ENCODE measurements around the gene GPR158. TPM values are rescaled to one million over a fixed set of nuclear protein-coding genes. Genes with fewer than 3 reads are reported as not detected.

GPR158 gene
- total and polyA plus RNA-seq, 2 of the 8 experiments (the other 6 are each of a cell fraction or from before 2014, with no cell fraction given) = 0.14 to 0.78 TPM

DNA sequence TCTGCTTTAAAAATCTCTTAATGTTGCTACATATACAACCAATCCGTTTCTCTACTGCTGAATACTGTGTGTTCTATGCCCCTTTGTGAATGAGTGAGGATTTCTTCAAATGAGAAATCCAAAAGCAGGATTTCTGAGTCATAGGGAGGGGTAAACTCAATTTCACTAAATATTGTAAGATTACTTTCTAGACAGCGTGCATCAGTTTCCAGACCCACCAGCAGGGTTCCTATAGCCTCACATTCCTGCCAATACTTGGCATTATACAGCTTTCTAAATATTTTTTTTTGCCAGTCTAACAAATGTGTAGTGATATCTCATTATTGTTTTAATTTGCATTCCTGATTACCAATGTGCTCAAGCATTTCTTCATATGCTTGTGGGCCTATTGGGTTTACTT lies 35.5 kb downstream of the GPR158 start (continued):
- TF ChIP-seq, protein P1, sequence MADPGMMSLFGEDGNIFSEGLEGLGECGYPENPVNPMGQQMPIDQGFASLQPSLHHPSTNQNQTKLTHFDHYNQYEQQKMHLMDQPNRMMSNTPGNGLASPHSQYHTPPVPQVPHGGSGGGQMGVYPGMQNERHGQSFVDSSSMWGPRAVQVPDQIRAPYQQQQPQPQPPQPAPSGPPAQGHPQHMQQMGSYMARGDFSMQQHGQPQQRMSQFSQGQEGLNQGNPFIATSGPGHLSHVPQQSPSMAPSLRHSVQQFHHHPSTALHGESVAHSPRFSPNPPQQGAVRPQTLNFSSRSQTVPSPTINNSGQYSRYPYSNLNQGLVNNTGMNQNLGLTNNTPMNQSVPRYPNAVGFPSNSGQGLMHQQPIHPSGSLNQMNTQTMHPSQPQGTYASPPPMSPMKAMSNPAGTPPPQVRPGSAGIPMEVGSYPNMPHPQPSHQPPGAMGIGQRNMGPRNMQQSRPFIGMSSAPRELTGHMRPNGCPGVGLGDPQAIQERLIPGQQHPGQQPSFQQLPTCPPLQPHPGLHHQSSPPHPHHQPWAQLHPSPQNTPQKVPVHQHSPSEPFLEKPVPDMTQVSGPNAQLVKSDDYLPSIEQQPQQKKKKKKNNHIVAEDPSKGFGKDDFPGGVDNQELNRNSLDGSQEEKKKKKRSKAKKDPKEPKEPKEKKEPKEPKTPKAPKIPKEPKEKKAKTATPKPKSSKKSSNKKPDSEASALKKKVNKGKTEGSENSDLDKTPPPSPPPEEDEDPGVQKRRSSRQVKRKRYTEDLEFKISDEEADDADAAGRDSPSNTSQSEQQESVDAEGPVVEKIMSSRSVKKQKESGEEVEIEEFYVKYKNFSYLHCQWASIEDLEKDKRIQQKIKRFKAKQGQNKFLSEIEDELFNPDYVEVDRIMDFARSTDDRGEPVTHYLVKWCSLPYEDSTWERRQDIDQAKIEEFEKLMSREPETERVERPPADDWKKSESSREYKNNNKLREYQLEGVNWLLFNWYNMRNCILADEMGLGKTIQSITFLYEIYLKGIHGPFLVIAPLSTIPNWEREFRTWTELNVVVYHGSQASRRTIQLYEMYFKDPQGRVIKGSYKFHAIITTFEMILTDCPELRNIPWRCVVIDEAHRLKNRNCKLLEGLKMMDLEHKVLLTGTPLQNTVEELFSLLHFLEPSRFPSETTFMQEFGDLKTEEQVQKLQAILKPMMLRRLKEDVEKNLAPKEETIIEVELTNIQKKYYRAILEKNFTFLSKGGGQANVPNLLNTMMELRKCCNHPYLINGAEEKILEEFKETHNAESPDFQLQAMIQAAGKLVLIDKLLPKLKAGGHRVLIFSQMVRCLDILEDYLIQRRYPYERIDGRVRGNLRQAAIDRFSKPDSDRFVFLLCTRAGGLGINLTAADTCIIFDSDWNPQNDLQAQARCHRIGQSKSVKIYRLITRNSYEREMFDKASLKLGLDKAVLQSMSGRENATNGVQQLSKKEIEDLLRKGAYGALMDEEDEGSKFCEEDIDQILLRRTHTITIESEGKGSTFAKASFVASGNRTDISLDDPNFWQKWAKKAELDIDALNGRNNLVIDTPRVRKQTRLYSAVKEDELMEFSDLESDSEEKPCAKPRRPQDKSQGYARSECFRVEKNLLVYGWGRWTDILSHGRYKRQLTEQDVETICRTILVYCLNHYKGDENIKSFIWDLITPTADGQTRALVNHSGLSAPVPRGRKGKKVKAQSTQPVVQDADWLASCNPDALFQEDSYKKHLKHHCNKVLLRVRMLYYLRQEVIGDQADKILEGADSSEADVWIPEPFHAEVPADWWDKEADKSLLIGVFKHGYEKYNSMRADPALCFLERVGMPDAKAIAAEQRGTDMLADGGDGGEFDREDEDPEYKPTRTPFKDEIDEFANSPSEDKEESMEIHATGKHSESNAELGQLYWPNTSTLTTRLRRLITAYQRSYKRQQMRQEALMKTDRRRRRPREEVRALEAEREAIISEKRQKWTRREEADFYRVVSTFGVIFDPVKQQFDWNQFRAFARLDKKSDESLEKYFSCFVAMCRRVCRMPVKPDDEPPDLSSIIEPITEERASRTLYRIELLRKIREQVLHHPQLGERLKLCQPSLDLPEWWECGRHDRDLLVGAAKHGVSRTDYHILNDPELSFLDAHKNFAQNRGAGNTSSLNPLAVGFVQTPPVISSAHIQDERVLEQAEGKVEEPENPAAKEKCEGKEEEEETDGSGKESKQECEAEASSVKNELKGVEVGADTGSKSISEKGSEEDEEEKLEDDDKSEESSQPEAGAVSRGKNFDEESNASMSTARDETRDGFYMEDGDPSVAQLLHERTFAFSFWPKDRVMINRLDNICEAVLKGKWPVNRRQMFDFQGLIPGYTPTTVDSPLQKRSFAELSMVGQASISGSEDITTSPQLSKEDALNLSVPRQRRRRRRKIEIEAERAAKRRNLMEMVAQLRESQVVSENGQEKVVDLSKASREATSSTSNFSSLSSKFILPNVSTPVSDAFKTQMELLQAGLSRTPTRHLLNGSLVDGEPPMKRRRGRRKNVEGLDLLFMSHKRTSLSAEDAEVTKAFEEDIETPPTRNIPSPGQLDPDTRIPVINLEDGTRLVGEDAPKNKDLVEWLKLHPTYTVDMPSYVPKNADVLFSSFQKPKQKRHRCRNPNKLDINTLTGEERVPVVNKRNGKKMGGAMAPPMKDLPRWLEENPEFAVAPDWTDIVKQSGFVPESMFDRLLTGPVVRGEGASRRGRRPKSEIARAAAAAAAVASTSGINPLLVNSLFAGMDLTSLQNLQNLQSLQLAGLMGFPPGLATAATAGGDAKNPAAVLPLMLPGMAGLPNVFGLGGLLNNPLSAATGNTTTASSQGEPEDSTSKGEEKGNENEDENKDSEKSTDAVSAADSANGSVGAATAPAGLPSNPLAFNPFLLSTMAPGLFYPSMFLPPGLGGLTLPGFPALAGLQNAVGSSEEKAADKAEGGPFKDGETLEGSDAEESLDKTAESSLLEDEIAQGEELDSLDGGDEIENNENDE (IDR thresholded peaks at IDR 0.05; ENCODE audit: insufficient replicate concordance, low read length) = no peak
- TF ChIP-seq SIRT6 (IDR thresholded peaks at IDR 0.05; ENCODE audit: low read length) = no peak
- no peak for TF ChIP-seq TEAD4 (IDR thresholded peaks at IDR 0.05; ENCODE audit: low read depth, low read length)
- no peak for TF ChIP-seq ZNF274 (IDR thresholded peaks at IDR 0.05; ENCODE audit: borderline replicate concordance, extremely low read depth, low read length)
- TF ChIP-seq ASH2L (IDR thresholded peaks at IDR 0.05; ENCODE audit: low read length) = no peak
- TF ChIP-seq, protein P2, sequence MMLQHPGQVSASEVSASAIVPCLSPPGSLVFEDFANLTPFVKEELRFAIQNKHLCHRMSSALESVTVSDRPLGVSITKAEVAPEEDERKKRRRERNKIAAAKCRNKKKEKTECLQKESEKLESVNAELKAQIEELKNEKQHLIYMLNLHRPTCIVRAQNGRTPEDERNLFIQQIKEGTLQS (IDR thresholded peaks at IDR 0.05; ENCODE audit: insufficient read depth, low read depth, low read length) = no peak
- no peak for TF ChIP-seq PHF8 (conservative IDR thresholded peaks at IDR 0.05; ENCODE audit: low read depth, low read length)
- no peak for TF ChIP-seq SP2 (IDR thresholded peaks at IDR 0.05; ENCODE audit: low read length)
- TF ChIP-seq BACH1 (IDR thresholded peaks at IDR 0.05; ENCODE audit: low read length) = no peak
- TF ChIP-seq, protein P3, sequence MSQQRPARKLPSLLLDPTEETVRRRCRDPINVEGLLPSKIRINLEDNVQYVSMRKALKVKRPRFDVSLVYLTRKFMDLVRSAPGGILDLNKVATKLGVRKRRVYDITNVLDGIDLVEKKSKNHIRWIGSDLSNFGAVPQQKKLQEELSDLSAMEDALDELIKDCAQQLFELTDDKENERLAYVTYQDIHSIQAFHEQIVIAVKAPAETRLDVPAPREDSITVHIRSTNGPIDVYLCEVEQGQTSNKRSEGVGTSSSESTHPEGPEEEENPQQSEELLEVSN (IDR thresholded peaks at IDR 0.05) = no peak
